Measurements from ENCODE around the gene GNA12. TPM values are rescaled to one million over a fixed set of nuclear protein-coding genes. Genes with fewer than 3 reads are reported as not detected.

Gene GNA12
- total and polyA plus RNA-seq, 8 donors, result 2.0 to 54.6 (median 22.0) TPM

DNA sequence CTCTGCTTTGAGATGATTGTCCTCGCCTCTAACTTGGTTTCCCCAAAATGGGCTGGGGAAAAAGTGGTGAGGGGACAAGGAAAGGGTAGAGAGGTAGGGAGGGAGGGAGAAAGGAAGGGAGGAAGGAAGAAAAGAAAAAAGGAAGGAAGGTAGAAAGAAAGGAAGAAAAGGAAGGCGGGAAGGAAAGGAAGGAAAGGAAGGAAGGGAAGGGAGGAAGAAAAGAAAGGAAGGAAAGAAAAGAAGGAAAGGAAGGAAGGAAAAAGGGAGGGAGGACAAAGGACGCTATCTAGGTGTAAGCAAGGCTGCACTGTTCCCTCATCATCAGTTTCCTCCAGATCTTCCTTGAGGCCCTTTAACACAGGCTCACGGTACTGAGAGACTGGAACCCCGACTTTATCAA is 2.2 kb downstream of the GNA12 start:
- Histone ChIP-seq H3K27me3 (no peaks in the 10 kb centered on the region), H3K4me1 (peaks cover 15 to 54% (median 39%) of the 10 kb centered on the region in 4 donors), H3K4me3 (no peak overlapping the region), H3K9me3 (no peaks in the 10 kb centered on the region), H3K27ac (peak overlapping the region in 1 of 5 donors; percentile 26), H3K36me3 (peaks cover 0 to 10% (median 3%) of the 10 kb centered on the region in 4 donors)
- TF ChIP-seq POLR2A (IDR thresholded peaks at IDR 0.05), result no peak
- no peak for TF ChIP-seq EP300 (IDR thresholded peaks at IDR 0.05)
- TF ChIP-seq, protein P1, sequence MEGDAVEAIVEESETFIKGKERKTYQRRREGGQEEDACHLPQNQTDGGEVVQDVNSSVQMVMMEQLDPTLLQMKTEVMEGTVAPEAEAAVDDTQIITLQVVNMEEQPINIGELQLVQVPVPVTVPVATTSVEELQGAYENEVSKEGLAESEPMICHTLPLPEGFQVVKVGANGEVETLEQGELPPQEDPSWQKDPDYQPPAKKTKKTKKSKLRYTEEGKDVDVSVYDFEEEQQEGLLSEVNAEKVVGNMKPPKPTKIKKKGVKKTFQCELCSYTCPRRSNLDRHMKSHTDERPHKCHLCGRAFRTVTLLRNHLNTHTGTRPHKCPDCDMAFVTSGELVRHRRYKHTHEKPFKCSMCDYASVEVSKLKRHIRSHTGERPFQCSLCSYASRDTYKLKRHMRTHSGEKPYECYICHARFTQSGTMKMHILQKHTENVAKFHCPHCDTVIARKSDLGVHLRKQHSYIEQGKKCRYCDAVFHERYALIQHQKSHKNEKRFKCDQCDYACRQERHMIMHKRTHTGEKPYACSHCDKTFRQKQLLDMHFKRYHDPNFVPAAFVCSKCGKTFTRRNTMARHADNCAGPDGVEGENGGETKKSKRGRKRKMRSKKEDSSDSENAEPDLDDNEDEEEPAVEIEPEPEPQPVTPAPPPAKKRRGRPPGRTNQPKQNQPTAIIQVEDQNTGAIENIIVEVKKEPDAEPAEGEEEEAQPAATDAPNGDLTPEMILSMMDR (IDR thresholded peaks at IDR 0.05), result no peak
- TF ChIP-seq POLR2AphosphoS5 (IDR thresholded peaks at IDR 0.05), result no peak
- 75 to 82% (median 81%) methylated on average over 5 of the region's 5 CpGs for WGBS, 5 donors
- DNase-seq, result no peak
- intact Hi-C loops (cut with DNase I; ENCODE audit: low total_unique reads), result no loop called here

DNA sequence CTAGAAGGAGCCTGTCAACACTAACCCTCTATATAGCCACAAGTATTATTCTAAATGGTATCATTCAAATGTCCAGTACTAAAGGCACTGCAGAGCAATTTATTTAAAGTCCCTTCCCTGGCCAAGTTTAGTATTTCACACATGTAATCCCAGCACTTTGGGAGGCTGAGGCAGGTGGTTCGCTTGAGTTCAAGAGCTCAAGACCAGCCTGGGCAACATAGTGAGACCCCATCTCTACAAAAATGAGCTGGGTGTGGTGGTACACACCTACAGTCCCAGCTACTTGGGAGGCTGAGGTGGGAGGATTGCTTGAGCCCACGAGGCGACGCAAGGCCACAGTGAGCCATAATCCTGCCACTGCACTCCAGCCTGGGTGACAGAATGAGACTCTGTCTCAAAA is 3.6 kb downstream of the GNA12 start:
- Histone ChIP-seq H3K36me3 (peaks cover 0 to 14% (median 8%) of the 10 kb centered on the region in 4 donors), H3K27me3 (no peaks in the 10 kb centered on the region), H3K4me1 (peaks cover 15 to 57% (median 41%) of the 10 kb centered on the region in 4 donors), H3K4me3 (no peak overlapping the region), H3K27ac (no peak overlapping the region), H3K9me3 (no peaks in the 10 kb centered on the region)
- 92 to 97% (median 95%) methylated on average over 4 of the region's 4 CpGs for WGBS, 5 donors
- DNase-seq, result no peak
- intact Hi-C loops (cut with DNase I; ENCODE audit: low total_unique reads), result no loop called here
- TF ChIP-seq, protein P1 (IDR thresholded peaks at IDR 0.05), result no peak
- TF ChIP-seq POLR2A (IDR thresholded peaks at IDR 0.05) (no peak), EP300 (IDR thresholded peaks at IDR 0.05) (no peak), POLR2AphosphoS5 (IDR thresholded peaks at IDR 0.05) (no peak)

DNA sequence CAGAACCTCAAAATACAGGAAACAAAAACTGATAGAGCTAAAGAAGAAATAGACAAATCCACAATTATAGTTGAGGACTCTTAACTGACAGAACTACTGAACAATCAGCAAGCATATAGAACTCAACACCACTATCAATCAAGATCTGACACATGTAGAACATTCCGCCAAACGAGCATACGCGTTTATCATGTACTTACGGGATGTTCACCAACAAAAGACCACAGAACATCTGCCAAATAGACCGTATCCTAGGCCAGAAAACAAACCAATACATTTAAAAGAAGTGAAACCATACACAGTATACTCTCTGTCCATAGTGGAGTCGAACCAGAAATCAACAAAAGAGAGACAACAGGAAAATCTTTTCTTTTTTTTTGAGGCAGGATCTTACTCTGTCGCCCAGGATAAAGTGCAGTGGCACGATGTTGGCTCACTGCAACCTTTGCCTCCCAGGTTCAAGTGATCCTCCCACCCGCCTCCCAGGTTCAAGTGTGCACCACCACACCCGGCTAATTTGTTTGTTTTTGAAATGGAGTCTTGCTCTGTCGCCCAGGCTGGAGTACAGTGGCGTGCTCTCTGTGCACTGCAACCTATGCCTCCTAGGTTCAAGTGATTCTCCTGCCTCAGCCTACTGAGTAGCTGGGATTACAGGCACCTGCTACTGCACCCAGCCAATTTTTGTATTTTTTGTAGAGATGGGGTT is 5.1 kb downstream of the GNA12 start:
- intact Hi-C loops (cut with DNase I; ENCODE audit: low total_unique reads), result no loop called here
- no peak for DNase-seq
- Histone ChIP-seq H3K4me1 (peaks cover 15 to 54% (median 37%) of the 10 kb centered on the region in 4 donors), H3K4me3 (no peak overlapping the region), H3K36me3 (peaks cover 0 to 23% (median 16%) of the 10 kb centered on the region in 4 donors), H3K27ac (no peak overlapping the region), H3K27me3 (no peaks in the 10 kb centered on the region), H3K9me3 (no peaks in the 10 kb centered on the region)
- TF ChIP-seq POLR2AphosphoS5 (IDR thresholded peaks at IDR 0.05) (no peak), EP300 (IDR thresholded peaks at IDR 0.05) (no peak), POLR2A (IDR thresholded peaks at IDR 0.05) (no peak)
- TF ChIP-seq, protein P1 (IDR thresholded peaks at IDR 0.05), result no peak
- 78 to 90% (median 87%) methylated on average over 13 of the region's 13 CpGs for WGBS, 5 donors

DNA sequence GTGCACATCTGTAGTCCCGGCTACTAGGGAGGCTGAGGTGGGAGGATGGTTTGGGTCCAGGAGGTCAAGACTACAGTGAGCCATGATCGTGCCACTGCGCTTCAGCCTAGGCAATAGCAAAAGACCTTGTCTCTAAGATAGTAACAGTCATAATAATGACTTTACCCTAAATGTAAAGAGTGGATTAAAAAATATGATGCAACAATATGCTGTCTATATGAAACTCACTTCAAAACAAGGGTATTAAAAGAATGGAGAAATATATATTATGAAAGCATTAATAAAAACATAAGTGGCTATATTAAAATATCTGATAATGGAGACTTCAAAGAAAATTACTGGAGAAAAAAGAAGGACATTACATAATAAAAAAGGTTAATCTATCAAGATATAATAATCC is 5.7 kb downstream of the GNA12 start:
- TF ChIP-seq POLR2A (IDR thresholded peaks at IDR 0.05), result no peak
- TF ChIP-seq, protein P1 (IDR thresholded peaks at IDR 0.05), result no peak
- no peak for TF ChIP-seq POLR2AphosphoS5 (IDR thresholded peaks at IDR 0.05)
- no peak for TF ChIP-seq EP300 (IDR thresholded peaks at IDR 0.05)
- Histone ChIP-seq H3K27me3 (no peaks in the 10 kb centered on the region), H3K27ac (no peak overlapping the region), H3K9me3 (no peaks in the 10 kb centered on the region), H3K36me3 (peaks cover 0 to 23% (median 16%) of the 10 kb centered on the region in 4 donors), H3K4me1 (peaks cover 14 to 51% (median 34%) of the 10 kb centered on the region in 4 donors), H3K4me3 (no peak overlapping the region)
- DNase-seq, result no peak
- intact Hi-C loops (cut with DNase I; ENCODE audit: low total_unique reads), result no loop called here
- WGBS, 5 donors, result 79 to 98% (median 88%) methylated on average over 3 of the region's 3 CpGs

Measured in stomach (tissue), 9 donors.